Testis (tissue), 2 donors: ENCODE measurements around the gene ANAPC15.

Experiments used
- CTCF ChIP-seq, 3 experiments: fragments of 450-650 bp in 2 of 3; fragments of 200-600 bp in 1 of 3; sonication (generic) in 1 of 3; IDR thresholded peaks; one replicate each; pipeline ENCODE4 v1.5.1; 2016 to 2019; ENCODE audit warnings: antibody characterized with exemption in 3 of 3, mild to moderate bottlenecking in 2 of 3, moderate library complexity in 1 of 3
- POLR2A ChIP-seq: fragments of 450-650 bp; IDR thresholded peaks from one replicate; pipeline ENCODE4 v1.6.1; 2017; ENCODE audit warnings: antibody characterized with exemption, mild to moderate bottlenecking, moderate library complexity

- no peak for TF ChIP-seq CTCF (IDR thresholded peaks at IDR 0.05)
- no peak for TF ChIP-seq POLR2A
Observed at GRCh38 chr11:72098741-72099140, 13.8 kb downstream of the ANAPC15 start.
